GM21825 (cell line): Measurements from ENCODE around the gene NOP14.
"Not testable (repeated sequence)": the region's sequence is repeated elsewhere in the genome, so short reads cannot be mapped to it uniquely, and the experiment has no call there.

Experiments
- ATAC-seq: cut with Tn5 transposase; IDR thresholded peaks from one replicate; pipeline ENCODE4 v1.9.1; 2021; ENCODE audit warnings: mild to moderate bottlenecking, moderate library complexity; ENCODE audit not compliant: unreplicated experiment

The NOP14 gene

DNA sequence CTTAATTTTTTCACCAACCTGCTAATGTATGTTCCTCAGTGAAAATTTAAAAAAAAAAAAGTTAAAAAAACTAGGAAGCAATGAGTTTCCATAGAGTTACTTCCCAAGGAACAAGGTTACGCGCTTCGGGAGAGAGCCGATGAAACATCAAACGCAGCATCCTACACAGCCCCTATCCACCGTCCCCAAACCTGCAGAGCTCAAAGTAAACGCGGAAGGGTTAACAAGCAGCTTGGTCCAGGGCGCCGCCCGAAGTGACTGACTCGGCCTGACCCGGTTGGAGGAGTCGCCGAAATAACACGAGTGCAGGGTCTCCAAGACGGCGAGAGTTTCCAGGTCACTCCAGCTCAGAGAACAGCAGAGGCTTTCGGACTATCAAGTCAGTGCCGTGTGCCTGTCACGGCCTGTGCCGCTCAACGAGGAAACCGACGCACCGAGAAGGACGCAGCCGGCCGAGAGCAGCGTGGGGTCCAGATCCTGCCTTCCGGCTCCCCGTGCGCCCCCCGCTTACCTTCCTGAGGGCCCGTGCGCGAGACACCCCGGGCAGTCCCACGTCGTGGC lies 512 bp downstream of the NOP14 start:
- ATAC-seq: peak; percentile 24

DNA sequence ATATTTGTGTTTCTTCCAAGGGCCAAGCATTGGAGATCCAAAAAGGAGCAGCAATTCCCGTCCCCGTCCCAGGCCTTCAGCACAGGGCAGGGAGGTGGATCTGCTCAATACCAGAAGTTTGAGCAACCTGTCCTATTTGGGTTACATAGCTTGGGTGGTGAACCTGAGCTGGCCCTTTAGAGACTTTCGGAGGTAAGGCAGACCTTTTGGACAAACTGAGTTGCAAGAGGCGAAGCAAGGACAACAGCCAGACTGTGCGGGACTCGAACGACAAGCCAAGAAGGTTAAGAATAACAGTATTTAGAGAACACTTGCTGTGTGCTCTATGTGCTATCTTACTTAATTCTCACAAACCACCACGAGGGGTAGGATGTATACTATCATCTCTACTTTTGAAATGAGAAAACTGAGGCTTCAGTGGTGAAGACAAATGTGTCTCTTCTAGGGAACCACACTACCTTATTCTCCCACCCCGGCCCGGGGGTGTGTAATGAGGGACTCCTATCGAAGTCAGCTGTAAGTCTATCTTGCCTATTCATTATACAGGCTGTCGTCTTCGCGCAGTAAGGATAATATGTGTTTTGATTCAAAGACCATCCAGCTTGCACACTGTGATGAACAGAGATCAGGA lies 1.3 kb downstream of the NOP14 start:
- no peak for ATAC-seq

DNA sequence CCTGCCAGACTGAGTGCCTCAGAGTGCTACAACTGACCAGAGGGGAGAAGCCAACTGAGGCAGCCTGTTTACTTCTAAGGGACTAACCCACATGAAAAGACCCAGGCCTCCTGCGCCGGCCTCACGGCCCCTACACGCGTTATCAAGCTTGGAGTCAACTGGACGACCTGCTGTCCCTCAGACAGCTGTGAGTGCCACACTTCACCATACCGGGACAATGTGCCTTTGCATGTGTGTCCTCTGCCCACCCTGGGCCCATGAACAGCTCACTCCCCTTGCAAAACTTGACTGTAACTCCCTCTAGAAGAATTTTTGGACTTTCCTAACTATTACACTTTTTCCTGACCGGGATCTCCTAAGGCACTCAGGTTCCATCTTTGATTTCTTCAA lies 1.8 kb downstream of the NOP14 start:
- ATAC-seq: no peak

DNA sequence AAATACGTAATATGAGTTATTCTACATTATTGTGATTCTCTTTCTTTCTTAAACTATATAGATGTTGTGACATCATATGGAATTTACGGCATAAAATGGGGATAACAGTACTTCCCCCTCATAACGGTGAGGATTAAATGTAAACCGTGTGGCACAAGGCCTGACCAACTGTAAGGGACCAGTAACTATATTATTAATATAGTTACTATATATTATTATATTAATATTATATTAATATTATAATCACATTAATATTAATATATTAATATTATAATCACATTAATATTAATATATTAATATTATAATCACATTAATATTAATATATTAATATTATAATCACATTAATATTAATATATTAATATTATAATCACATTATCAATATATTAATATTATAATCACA lies 2.8 kb downstream of the NOP14 start:
- not testable (repeated sequence) for ATAC-seq

DNA sequence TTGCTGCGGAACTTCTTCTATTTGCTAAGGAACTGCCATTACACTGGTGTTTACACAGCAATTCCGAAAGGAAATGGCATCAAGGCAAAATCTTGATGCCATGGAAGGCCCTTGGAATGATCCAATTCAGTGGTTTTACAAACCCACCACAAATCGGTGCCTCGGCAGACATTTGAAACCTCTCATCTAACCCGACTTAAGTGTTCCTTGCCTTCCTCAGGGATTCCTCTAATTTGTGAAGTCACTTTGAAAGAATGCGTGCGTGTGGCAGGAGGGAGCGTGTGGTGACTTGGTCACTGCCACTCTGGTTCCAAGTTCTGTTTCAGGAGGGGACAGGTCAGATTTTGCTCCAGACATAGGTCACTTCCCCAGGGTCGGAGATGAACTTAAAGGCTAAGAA lies 4.8 kb downstream of the NOP14 start:
- ATAC-seq: no peak

DNA sequence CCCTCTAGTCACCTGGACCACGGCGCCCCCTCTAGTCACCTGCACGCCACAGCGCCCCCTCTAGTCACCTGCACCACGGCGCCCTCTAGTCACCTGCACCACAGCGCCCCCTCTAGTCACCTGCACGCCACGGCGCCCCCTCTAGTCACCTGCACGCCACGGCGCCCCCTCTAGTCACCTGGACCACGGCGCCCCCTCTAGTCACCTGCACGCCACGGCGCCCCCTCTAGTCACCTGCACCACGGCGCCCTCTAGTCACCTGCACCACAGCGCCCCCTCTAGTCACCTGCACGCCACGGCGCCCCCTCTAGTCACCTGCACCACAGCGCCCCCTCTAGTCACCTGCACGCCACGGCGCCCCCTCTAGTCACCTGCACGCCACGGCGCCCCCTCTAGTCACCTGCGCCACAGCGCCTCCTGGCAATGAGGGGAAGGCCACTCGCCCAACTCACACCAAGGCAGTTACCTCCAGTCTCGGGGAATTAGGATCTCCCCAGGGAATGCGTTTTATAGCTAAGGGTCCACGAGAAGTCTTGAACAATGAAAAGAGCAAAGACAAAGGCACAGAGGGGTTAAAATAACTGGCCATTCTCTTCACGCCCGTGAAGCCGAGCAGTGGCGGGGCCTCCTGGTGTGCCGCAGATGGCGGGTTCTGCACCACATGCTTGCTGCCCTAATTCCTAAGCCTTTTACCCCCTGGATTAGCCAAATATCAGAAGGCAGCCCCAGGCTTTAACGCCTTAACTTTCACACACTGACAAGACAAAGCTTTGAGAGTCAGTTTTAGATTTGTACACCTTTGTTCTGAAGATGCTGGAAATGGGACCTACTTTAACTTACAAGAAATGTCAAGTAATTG lies 7.8 kb downstream of the NOP14 start:
- ATAC-seq: not testable (repeated sequence)

DNA sequence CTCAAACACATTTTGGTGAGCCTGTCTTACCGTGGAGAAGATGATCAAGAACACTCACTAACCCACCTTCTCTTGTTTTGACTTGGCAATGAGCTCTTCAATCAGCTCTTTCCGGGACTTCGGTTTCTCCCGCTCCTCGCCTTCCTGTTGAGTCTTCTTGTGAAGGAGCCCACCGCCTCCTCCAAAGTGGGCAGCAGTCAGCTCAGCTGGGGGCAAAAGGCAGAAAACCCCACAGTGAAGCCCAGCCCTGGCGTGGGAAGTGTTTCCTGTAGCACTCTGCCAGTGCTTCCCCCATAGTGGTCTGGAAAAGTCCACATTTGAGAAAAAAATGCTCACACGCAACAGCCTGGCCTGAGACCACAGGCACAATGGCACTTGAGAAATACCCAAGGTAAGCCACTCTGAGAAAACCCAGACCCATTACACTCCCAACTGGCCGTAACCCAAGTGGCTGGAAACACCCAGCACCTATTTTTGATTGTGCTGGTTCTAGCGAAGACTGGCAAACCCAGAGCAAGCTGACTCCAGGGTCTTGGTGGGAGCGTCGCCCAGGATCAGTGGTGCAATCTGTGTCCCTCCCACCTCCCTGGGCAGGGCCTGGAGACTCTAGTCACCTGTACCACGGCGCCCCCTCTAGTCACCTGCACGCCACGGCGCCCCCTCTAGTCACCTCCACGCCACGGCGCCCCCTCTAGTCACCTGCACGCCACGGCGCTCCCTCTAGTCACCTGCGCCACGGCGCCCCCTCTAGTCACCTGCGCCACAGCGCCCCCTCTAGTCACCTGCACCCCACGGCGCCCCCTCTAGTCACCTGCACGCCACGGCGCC lies 8.6 kb downstream of the NOP14 start:
- ATAC-seq: peak; percentile 49

DNA sequence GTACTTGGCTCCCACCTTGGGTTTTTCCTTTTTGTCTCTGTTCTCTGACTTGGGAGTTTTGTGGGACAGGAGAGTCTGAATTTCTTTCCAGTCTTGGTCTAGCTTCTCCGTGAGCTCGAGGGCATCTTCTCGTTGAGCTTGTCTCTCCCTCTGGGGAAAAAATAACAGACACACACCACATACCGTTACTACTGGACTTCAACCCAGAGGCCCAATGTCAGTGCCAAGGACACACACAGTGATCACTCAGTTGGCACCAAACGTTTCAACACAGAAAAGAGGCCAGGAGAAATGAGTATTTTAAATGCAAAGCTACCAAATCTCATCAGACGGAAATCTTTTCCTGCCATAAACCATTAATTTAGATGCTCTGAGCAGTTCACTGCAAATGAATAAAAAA lies 9.7 kb downstream of the NOP14 start:
- ATAC-seq: no peak

DNA sequence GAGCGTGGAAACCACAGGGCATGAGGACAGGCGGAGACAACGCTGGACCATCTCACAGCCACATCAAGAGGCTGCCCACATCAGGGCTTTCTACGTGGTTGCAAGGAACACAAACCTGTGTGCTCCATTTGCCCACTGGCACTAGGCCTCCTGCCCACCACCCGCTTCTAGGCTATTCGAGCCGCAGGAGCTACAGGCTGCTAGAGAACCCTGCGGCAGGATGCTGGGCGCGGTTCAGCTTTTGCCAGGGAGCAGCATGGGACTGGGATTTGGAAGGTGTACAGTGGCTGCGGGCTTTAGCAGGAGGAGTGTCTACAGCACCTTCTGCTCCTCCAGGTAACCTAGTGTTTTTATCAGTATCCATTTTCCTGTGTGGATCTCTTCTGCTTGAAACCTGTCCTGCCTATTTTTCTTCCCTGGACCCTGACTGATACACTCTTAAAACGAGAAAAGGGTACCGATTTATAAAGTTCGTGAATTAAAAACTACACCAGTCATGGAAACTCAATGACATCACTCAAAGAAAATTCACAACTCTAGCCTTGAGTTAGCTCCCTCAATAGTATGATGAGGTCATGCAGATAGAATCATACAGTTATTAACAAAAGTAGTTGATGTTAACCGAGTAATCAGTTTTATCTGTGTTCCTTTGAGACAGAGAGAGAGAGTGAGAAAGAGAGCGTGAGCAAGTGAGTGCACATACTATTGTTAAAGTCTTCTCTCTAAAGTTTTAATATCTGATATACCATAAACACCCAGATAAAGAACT lies 12.8 kb downstream of the NOP14 start:
- no peak for ATAC-seq

DNA sequence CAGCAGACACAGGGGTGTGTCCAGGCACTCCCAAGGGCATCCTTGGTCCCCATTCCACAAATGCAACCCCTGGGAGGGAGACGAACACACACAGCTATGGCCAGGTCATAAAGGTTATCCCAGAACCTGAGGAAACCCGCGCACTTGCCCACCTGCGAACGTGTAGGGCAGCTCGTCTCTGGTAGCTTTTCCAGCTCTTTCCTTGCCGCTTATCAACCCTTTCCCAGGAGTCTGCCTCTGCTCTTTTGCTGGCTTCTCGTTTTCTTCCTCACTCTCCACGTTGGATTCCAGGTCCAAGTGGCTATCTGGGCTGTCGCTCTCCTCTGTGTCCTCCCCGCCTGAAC lies 13.5 kb downstream of the NOP14 start:
- ATAC-seq: no peak

DNA sequence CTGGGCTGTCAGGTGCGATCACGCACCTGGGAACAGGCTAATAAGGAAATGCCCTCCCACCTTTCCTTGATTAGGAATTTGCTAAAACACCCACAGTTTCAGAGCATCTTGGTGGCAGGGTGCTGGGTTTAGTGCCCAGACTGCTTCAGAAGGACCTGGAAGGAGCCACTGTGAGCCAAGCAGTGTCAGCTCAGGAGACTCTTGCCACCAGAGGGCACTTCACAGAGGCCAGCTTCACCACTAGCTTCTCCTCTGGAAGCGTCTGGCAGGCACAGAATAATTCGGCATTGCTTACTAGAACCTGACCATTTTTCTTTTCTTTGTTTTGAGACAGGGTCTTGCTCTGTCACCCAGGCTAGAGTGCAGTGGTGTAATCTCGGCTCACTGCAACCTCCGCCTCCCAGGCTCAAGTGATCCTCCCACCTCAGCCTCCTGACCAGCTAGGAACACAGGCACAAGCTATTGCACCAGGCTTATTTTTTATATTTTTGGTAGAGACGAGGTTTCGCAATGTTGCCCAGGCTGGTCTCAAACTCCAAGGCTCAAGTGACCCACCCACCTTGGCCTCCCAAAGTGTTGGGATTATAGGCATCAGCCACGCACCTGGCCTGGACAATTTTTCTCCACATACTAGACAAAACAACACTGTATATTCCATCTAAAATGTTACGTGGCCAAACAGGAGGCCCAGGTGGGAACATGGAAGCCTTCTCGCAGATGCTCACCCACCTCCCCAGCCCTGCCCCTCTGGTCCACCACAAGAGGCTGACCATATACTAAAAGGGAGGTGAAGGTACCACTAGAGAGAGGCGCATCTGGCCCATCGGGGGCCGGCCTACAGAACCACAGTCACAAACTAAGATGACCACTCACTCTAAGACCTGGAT lies 14.1 kb downstream of the NOP14 start:
- no peak for ATAC-seq

DNA sequence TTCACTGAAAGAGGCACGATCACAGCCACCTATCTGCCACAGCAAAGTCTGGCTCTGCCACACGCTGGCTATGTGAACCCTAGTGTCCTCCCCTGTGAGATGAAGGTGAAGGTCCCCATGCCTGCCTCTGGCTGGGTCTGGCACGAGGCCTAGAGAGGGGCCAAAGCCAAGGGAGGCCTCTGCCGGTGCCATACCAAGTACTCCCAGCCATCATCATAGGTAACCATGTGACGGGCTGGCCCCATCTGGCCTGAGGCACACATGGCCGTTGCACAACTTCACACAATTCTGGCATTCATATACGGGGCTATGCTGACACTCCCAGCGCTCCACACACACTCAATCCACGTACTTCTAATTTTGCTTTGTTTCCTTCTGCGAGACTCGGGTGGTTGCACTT lies 15.3 kb downstream of the NOP14 start:
- no peak for ATAC-seq

DNA sequence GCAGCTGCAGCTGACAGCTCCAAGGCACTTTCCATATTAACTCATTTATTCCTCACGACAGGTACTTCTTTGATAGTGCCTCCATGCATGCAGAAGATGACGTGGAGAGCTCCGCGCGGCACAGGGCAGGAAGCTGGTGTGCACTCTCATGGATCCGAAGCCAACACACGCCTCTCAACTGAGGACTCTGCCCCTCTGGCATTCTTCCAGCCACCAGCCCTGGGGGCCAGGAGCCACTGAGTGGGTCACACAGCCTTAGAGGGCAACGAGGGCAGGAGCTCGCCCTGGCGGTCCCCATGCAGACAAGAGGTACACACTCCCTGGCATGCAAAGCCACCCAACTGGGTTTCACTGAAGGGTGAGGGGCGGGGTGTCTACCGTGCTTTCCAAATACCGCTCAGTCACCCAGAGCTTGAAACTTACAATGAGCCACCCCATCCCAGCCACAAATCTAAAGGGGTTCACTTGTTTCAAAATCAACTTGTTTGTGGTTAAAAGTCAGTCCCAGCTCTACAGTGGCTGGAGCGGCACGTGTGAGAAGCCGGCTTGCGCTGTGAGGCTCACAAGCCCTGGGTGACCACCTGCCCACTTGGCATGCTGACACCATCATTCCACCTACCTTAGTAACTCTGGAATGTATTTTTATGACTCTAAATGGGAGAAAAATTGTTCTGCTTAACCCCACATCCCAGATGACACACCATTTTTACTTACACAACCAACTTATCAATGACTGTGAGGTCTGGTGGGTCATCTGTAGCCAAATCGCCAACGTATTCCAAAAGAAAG lies 16.2 kb downstream of the NOP14 start:
- ATAC-seq: no peak

DNA sequence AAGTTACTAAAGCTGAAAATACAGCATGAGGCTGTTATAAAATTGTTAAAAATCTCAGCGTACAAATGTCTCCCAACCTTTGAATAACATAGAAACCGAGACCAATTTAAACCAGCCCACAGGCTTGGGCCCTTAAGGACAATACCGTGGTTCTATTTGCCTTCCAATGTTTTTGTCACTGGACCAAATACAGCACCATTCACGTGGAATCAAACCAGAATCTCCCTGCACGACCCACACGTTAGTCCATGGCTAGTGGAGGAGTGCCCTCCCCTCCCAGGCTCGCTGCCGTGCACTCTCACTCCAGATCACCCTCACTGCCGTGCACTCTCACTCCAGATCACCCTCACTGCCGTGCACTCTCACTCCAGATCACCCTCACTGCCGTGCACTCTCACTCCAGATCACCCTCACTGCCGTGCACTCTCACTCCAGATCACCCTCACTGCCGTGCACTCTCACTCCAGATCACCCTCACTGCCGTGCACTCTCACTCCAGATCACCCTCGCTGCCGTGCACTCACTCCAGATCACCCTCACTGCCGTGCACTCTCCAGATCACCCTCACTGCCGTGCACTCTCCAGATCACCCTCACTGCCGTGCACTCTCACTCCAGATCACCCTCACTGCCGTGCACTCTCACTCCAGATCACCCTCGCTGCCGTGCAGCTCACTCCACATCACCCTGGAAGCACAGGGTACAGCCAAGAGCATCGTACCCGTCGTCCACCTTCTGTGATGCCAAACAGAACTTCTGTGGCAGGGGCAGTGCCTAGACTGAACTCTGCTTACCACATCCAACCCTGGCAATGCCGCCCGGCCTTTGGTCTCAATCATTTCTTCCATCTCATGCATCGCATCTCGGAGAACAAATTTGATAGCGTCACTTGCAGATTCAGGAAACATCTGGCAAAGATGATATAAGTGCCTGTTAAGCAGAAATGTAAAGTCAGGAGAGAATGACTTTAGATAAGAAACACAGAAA lies 17.3 kb downstream of the NOP14 start:
- ATAC-seq: not testable (repeated sequence)

DNA sequence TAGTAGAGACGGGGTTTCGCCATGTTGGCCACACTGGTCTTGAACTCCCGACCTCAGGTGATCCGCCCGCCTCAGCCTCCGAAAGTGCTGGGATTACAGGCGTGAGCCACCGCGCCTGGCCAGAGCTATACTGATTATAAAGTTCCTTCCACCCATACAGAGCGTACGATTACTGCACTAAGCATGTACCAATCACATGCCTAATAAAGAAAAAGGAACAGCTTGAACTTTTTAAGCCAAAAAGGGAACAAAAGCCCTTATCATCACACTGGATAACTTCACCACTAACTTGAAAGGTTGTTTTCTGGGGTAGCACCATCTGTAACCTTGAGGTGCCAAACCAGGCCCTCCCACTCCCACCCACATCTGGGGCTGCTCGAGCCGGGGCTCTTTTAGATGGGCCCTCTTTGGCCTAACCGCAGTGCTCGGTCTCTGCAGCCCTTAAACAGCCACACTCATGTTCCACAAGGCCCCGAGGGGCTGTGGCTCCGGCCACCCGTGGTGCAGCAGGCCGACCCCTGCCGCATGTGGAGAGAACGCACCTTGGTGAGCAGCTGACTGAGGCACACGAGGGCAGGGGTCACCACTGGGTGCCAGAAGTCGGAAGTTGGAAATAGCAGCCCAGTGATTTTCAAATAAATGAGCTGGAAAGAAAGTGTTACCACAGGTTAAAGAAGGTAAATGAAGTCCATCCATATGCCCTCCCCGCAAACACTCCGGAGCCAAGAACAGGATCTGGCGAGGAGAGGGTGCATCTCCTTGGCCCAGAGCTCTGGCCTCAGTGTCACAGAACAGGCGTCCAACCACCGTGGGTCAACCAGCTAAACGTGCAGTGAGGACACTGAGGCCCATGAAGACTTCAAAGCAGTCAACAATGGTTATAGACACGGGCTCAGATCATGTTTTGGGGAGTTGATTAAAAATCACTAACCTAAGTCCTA lies 18.4 kb downstream of the NOP14 start:
- no peak for ATAC-seq

DNA sequence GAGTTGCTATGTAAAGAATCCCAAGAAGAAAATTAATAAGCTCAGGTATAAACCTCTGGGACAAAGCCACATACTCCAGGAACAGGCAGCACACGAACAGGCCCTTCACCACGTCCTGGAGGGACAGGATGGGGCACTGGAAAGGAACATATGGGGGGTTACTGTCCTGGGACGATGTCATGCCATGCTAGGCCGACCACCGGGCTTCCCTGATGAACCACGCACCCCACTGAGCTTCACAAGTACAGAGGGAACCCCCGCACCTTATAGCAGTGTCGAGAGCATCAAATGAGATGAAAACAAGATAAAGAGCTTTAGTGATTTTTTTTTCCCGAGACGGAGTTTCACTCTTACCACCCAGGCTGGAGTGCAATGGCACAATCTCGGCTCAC lies 19.1 kb downstream of the NOP14 start:
- ATAC-seq: no peak
